DND-41 (cell line): ENCODE results near the gene ARHGEF4.

Experiments
- EZH2 ChIP-seq: IDR thresholded peaks from 3 replicates; pipeline ENCODE4 v1.6.1; 2012; ENCODE audit warnings: borderline replicate concordance, low read depth, mild to moderate bottlenecking, moderate library complexity, low read length, inconsistent platforms; ENCODE audit not compliant: severe bottlenecking
- TF ChIP-seq, protein P1 (sequence below): IDR thresholded peaks from 2 replicates; pipeline ENCODE4 v1.5.1; 2012; ENCODE audit warnings: borderline replicate concordance, low read length, moderate library complexity, mild to moderate bottlenecking; ENCODE audit not compliant: poor library complexity, severe bottlenecking; ENCODE audit errors: extremely low read depth

DNA sequence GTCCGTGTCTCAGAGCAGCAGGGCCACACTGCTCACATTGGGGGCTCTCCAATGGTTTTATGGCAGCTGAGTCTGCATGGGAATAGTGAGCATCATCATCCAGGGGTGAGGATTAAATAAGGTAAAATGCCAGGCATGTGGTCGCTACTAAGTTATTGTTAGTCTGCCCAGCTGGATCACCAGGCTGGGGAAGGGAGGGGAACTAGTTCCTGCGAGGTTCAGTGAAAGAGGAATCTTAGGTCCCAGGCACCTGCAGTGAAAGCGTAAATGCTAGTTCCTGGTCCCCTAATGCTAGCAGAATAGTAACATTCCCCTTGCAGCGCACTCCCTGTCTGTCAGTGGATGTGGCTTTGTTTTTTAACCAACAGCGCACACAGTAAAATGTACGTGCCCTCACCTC lies 60.1 kb downstream of the ARHGEF4 start:
- TF ChIP-seq EZH2, result no peak
- TF ChIP-seq, protein P1, sequence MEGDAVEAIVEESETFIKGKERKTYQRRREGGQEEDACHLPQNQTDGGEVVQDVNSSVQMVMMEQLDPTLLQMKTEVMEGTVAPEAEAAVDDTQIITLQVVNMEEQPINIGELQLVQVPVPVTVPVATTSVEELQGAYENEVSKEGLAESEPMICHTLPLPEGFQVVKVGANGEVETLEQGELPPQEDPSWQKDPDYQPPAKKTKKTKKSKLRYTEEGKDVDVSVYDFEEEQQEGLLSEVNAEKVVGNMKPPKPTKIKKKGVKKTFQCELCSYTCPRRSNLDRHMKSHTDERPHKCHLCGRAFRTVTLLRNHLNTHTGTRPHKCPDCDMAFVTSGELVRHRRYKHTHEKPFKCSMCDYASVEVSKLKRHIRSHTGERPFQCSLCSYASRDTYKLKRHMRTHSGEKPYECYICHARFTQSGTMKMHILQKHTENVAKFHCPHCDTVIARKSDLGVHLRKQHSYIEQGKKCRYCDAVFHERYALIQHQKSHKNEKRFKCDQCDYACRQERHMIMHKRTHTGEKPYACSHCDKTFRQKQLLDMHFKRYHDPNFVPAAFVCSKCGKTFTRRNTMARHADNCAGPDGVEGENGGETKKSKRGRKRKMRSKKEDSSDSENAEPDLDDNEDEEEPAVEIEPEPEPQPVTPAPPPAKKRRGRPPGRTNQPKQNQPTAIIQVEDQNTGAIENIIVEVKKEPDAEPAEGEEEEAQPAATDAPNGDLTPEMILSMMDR, result no peak
